ENCODE data around the gene TAF1L.

The TAF1L gene

DNA sequence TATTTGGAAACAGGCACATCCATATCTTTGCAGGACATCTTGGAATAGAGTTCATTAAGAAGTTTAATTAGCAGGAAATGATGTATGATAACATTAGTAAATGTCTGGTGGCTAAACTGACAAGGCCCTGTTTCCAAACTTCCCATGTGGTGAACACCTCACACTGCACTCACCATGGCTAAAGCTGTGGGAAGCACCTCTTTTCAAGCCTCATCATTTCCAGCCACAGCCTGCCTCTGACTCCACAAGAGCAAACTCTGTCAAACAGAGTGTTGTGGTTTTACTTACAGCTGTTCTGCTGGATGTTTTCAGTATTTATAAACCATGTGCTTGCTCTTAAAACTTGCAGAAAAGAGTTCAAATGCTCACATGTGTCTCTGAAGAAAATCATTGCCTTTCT is 47.6 kb downstream of the TAF1L start:
- Histone ChIP-seq H3K36me3 (ENCODE audit: control insufficient read depth, insufficient read depth, low read length) (no peaks in the 10 kb centered on the region), H3K27me3 (replicated peaks; ENCODE audit: control insufficient read depth, insufficient read depth, low read length) (no peaks in the 10 kb centered on the region), H3K4me3 (replicated peaks; ENCODE audit: low read depth, low read length) (no peak overlapping the region)
- TF ChIP-seq, protein P1, sequence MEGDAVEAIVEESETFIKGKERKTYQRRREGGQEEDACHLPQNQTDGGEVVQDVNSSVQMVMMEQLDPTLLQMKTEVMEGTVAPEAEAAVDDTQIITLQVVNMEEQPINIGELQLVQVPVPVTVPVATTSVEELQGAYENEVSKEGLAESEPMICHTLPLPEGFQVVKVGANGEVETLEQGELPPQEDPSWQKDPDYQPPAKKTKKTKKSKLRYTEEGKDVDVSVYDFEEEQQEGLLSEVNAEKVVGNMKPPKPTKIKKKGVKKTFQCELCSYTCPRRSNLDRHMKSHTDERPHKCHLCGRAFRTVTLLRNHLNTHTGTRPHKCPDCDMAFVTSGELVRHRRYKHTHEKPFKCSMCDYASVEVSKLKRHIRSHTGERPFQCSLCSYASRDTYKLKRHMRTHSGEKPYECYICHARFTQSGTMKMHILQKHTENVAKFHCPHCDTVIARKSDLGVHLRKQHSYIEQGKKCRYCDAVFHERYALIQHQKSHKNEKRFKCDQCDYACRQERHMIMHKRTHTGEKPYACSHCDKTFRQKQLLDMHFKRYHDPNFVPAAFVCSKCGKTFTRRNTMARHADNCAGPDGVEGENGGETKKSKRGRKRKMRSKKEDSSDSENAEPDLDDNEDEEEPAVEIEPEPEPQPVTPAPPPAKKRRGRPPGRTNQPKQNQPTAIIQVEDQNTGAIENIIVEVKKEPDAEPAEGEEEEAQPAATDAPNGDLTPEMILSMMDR (IDR thresholded peaks at IDR 0.05; ENCODE audit: insufficient read depth, low read length, poor library complexity, severe bottlenecking) = no peak
- no peak for DNase-seq (ENCODE audit: extremely low read depth, insufficient read length)

DNA sequence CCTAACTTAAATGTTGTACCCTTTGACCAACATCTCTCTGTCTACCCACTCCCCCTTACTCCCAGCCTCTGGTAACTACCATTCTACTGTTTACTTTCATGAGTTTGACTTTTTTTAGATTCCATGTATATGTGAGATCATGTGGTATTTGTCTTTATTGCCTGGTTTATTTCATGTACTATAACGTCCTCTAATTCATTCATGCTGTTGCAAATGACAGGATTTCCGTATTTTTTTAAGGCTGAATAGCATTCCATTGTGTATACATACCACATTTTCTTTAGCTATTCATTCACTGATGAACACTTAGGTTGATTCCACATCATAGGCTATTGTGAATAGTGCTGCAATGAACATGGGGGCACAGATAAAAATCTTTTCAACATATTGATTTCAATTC is 50.7 kb downstream of the TAF1L start:
- DNase-seq (ENCODE audit: extremely low read depth, insufficient read length) = no peak
- no peak overlapping the region for H3K4me3 ChIP-seq (replicated peaks; ENCODE audit: low read depth, low read length)
- no peaks in the 10 kb centered on the region for H3K36me3 ChIP-seq (ENCODE audit: control insufficient read depth, insufficient read depth, low read length)
- no peaks in the 10 kb centered on the region; the same call in 1 of the 2 replicates for H3K27me3 ChIP-seq (replicated peaks; ENCODE audit: control insufficient read depth, insufficient read depth, low read length)
- TF ChIP-seq, protein P1 (IDR thresholded peaks at IDR 0.05; ENCODE audit: insufficient read depth, low read length, poor library complexity, severe bottlenecking) = no peak

DNA sequence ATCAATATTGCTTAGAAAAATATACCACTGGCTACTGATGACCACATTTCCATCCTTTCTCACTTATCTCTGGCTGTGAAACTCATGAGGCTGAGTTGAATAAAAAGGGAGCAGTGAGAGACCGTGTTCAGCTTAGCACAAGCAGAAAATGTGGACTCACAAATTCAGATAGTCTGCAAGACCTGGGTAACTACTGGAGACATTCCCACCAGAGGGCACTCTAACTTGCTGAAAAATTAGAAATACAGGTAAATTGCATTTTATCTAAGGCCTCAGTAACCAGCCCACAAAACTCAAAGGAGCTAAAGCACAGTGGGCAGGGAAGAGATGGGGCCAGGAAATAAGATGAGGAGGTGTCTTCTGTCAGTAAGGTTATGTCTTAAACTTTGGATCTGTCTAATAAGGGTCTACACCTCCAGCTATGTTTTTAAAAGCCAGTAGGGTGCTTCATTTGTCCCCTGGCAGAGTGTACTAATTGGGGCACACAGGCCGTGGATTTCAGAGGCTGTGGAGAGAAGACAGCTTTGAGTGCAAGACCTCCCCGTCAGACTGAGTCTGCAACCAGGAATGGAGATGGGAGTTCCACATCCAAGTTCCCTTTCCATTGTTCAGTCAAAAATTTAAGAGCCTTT is 53.8 kb downstream of the TAF1L start:
- DNase-seq (ENCODE audit: extremely low read depth, insufficient read length) = no peak
- no peak overlapping the region for H3K4me3 ChIP-seq (replicated peaks; ENCODE audit: low read depth, low read length)
- no peaks in the 10 kb centered on the region for H3K36me3 ChIP-seq (ENCODE audit: control insufficient read depth, insufficient read depth, low read length)
- no peaks in the 10 kb centered on the region; the same call in 1 of the 2 replicates for H3K27me3 ChIP-seq (replicated peaks; ENCODE audit: control insufficient read depth, insufficient read depth, low read length)
- TF ChIP-seq, protein P1 (IDR thresholded peaks at IDR 0.05; ENCODE audit: insufficient read depth, low read length, poor library complexity, severe bottlenecking) = peak; percentile 64

DNA sequence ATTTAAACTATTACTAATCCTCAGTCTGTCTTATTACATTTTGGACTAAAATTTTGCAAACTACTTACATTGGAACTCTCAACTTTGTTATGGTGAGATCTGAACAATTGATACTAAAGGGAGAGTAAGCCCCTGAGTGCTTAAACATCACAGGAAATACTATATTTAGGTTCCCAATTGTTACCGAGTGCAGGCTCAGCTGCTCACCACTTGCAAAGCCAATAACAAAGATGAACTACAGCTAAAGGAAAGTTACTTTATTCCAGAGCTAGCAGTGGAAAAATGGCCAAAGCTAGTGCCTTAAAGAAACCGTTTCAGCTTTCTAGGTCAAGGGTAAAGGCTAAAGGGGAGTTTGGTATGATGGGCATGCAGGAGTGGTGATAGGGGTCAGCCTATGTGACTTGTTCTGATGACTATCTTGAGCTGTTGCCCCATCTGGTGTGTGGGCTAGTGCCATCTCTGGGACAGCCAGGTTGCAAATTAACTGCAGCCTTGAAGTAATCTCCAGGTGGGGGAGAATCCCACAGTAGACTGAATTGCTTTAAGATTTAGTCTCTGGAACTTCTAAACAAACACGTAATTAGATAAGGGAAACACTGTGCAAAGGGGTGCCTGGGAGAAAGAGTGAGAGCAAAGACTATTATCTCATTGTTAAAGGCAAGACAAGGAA is 54.7 kb downstream of the TAF1L start:
- TF ChIP-seq, protein P1 (IDR thresholded peaks at IDR 0.05; ENCODE audit: insufficient read depth, low read length, poor library complexity, severe bottlenecking) = no peak
- no peak for DNase-seq (ENCODE audit: extremely low read depth, insufficient read length)
- Histone ChIP-seq H3K4me3 (replicated peaks; ENCODE audit: low read depth, low read length) (no peak overlapping the region), H3K27me3 (replicated peaks; ENCODE audit: control insufficient read depth, insufficient read depth, low read length) (no peaks in the 10 kb centered on the region; the same call in 1 of the 2 replicates), H3K36me3 (ENCODE audit: control insufficient read depth, insufficient read depth, low read length) (no peaks in the 10 kb centered on the region)

DNA sequence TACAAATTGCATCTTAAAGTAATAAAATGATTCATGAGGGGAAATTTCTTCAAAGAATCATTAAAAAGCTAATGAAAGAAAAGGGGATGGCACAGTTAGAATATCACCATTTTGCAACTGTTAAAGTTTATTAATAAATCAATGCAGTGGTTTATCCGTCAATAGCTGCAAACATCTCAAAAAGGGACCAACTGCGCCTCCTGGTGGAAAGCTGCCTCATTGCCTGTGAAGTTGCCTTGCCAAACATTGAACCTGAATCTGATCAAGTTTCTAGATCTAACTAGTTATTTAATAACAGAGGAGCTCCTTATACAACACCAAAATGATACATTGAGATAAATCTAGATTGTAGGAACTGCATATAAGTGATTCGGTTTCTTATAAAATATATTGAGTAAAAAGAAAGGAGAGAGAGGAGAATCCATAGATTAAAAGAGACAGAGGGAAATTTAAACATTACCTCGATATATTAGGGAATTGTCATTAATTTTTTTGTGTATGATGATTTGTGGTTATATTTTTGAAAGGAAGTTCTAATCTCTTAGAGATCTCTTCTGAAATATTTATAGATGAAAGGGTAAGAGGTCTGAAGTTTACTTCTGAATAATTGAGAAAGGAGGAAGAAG is 55.6 kb downstream of the TAF1L start:
- DNase-seq (ENCODE audit: extremely low read depth, insufficient read length) = no peak
- no peaks in the 10 kb centered on the region; the same call in 1 of the 2 replicates for H3K27me3 ChIP-seq (replicated peaks; ENCODE audit: control insufficient read depth, insufficient read depth, low read length)
- H3K36me3 ChIP-seq (ENCODE audit: control insufficient read depth, insufficient read depth, low read length) = no peaks in the 10 kb centered on the region
- no peak overlapping the region for H3K4me3 ChIP-seq (replicated peaks; ENCODE audit: low read depth, low read length)
- TF ChIP-seq, protein P1 (IDR thresholded peaks at IDR 0.05; ENCODE audit: insufficient read depth, low read length, poor library complexity, severe bottlenecking) = peak; percentile 94
